Inflammatory macrophage (primary cell): ENCODE data around the gene PPAN.
A peak's percentile ranks its signal among the peaks of the same experiment; 100 is the strongest.

ENCODE experiments used
- DNase-seq, 2 donors: peaks; one replicate each; pipeline ENCODE4 v3.0.0-alpha.2; 2020 to 2022

The PPAN gene

DNA sequence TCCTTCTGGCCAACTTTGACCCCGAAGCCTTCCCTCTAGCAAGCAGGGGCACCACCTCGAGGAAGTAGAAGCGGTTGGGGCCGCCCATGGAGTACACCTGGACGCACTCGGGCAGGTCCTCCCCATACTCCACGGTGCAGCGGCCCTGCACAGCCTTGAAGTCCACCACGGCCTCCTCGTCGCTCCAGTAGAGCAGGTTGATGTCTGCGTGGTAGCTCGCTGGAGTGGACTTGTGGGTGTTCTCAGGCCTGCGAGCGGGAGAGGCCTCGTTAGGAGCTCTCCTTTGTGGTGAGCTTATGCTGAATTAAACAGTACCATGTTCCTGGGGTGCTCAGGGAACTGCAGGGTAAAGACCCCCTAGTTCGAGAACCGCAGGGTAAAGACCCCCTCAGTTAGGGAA, 35.8 kb downstream of the PPAN start:
- DNase-seq, result no peak

GRCh38 chr19:10142701-10143375, 36.7 kb downstream of the PPAN start:
- DNase-seq, result no peak

DNA sequence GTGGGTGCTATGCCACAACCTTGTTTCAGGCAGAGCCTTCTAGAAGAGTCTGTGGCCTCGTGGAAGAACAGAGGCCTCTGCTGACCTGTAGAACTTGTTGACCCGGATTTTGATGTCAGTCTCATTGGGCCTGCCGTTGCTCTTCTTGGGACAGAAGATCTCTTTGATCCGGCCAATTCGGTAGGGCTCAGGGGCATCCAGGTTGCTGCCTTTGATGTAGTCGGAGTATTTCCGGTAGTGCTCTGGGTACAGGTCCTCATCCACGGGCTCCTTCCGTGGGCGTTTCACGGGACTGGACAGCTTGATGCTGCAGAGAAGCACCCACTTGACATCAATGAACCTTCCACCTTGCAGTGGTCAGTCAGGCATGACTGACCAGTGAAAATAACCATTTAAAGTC, 37.5 kb downstream of the PPAN start:
- no peak for DNase-seq

- DNase-seq, result peak in 1 of 2 donors; percentile 40
These were observed 38.2 kb downstream of the PPAN start for GRCh38 chr19:10144361-10144760.

DNA sequence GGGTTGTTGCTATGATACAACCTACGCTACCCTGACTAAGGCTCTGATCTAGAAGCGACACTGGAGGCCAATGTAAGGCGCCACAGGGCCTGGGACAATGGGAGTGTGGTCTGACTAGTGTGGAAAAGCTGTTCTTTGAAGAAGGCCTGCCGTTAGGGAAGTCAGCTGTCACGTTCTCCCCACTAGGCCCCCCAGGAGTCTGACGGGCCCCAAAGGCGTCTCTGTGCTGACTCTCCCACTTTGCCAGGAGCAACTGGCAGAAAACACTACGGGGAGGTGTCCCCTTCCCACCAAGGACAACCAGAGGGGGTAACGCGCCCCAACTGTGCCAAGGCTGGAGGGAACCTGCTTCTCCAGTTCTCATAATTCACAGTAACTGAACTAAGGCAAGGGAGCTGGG, 38.9 kb downstream of the PPAN start:
- no peak for DNase-seq

DNA sequence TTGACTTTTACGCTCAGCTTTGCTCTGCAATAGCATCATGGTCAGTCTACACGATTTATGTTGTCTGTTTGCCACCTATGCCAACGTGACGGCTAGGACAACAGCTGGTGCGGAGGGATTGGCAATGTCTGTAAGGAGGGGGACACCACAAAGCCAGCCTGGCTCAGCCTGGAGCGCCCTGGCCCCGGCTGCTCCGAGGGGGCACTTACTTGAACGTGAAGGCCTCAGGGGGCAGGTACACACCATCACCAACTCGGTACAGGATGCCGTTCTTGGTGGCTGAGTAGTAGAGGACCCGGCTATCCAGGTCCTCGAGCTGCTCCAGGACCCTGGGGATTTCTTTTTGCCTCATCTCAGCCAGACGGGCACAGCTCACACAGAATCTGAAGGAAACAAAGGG, 40.0 kb downstream of the PPAN start:
- DNase-seq, result no peak

DNA sequence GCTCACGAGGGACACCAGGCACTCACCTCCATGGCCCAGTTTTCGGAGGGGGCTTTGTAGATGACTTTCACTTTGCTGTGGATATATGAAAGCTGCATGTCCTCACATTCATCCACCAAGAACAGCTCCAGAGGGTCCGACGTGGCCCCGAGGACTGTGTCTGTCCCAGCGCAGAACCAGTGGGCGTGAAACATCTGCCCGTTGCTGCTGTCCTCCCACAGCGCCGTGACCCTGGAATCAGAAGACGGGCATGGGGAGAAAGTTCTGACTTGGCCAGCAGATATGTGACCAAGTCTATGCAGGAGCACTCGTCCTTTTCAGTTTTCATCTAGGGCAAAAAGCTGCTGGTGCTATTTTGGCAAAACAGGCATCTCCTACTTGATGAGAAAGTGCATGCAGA, 43.3 kb downstream of the PPAN start:
- no peak for DNase-seq

- no peak for DNase-seq
These were observed 45.4 kb downstream of the PPAN start for GRCh38 chr19:10151521-10151920.

- DNase-seq, result no peak
These were observed 45.9 kb downstream of the PPAN start for GRCh38 chr19:10152100-10152499.

- peak; percentile 45 to 75 for DNase-seq
These were observed 49.7 kb downstream of the PPAN start for GRCh38 chr19:10155839-10156238.

DNA sequence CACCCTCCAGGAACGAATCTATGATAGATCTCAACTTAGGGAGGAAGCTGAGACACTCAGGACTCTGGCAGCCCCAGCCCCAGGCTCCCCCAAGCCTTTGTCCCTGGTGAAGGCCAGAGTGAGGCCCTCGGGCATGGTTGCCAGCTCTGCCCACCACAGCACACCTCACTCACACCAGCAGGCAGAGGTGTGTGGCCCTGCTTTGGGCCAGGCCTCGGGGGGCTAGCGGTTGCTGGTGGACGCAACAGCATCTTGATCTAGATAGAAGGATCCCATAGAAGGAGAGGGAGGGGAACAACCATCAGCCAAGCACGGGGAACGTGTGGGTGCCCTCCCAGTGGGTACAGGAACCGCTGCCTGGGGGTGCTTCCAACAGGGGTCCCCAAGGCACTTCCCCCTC, 51.9 kb downstream of the PPAN start:
- DNase-seq, result no peak

- no peak for DNase-seq
These were observed 52.3 kb downstream of the PPAN start for GRCh38 chr19:10158485-10158884.

- DNase-seq, result no peak
These were observed 53.4 kb downstream of the PPAN start for GRCh38 chr19:10159610-10160009.
